ENCODE measurements around the gene ZBTB45. TPM values are rescaled to one million over a fixed set of nuclear protein-coding genes. Genes with fewer than 3 reads are reported as not detected.

The ZBTB45 gene
- total and polyA plus RNA-seq, 2 donors (not counting 1 experiment from before 2014, with no cell fraction given): 12.6 to 20.9 TPM

DNA sequence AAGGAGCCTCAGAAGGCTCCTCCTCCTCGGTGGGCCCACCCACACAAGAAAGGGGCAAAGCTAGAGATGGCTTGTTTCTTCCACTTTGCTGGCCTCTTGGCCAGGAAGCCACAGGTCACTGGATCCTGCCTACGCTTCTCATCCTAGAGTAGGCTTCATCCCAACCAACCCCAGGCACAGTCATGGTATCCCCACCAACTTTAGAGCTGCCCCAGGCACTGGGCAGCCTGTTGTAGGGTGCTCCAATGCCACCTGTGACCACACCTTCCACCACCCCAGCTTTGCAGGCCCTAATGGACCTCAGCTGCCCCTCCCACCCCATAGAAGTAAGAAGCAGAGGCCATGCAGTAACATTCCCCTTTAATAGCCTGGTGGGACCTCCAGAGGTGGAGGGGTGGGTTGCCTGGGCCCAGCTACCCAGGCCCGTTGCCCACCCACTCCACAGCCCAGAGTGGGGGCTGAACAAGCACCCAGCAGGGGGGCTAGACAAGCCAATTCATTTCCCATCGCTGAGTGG is 35.8 kb upstream of the ZBTB45 start:
- Histone ChIP-seq H4K20me1 (ENCODE audit: control insufficient read depth, insufficient read depth, low read length, poor library complexity, severe bottlenecking) (peaks cover 22% of the 10 kb centered on the region), H3K4me2 (replicated peaks; ENCODE audit: low read depth, low read length, poor library complexity, severe bottlenecking) (peak overlapping the region; percentile 76), H3K27ac (ENCODE audit: low read length in 2 of 2) (peak overlapping the region; percentile 94 to 98), H3K9me3 (ENCODE audit: control extremely low read depth in 1 of 3, control insufficient read depth in 2 of 3, insufficient read depth in 1 of 3, low read length in 2 of 3) (no peaks in the 10 kb centered on the region), H2AFZ (ENCODE audit: insufficient read depth, low read depth, low read length, poor library complexity, severe bottlenecking) (peak overlapping the region; percentile 79), H3K36me3 (replicated peaks in 1 of 2; ENCODE audit: control extremely low read depth in 1 of 2, control insufficient read depth in 1 of 2, extremely low read depth in 1 of 2, insufficient read depth in 2 of 2, low read length in 1 of 2) (peaks cover 6 to 37% of the 10 kb centered on the region in 2 experiments), H3K79me2 (ENCODE audit: control insufficient read depth, insufficient read depth, low read length) (peaks cover 43% of the 10 kb centered on the region), H3K9ac (ENCODE audit: low read length) (peak overlapping the region; percentile 83), H3K27me3 (replicated peaks in 1 of 4; ENCODE audit: control extremely low read depth in 1 of 4, control insufficient read depth in 3 of 4, insufficient read depth in 4 of 4, low read length in 3 of 4) (no peaks in the 10 kb centered on the region), H3K4me1 (ENCODE audit: control insufficient read depth in 2 of 2, insufficient read depth in 2 of 2, low read length in 2 of 2) (peaks cover 32 to 48% of the 10 kb centered on the region in 2 donors), H3K4me3 (ENCODE audit: control extremely low read depth in 1 of 5, extremely low read depth in 1 of 5, insufficient read depth in 1 of 5, low read depth in 2 of 5, low read length in 4 of 5) (peak overlapping the region; percentile 11 to 94 (median 76))
- intact Hi-C loops (cut with micrococcal nuclease): loop anchor here (1.0 kb wide), 2 partner anchors 11 to 36 kb away; partner anchors contain the start of genes TRIM28 and ZBTB45
- TF ChIP-seq EZH2 (IDR thresholded peaks at IDR 0.05; ENCODE audit: borderline replicate concordance, insufficient read depth, low read depth, low read length, poor library complexity, severe bottlenecking) (no peak), CTCF (IDR thresholded peaks at IDR 0.05) (no peak)
- H3K4me1 Mint-ChIP-seq: peaks cover 61% of the 10 kb centered on the region
- no peaks in the 10 kb centered on the region for H3K27me3 Mint-ChIP-seq
- H3K9me3 Mint-ChIP-seq (ENCODE audit: insufficient read depth): no peaks in the 10 kb centered on the region
- ATAC-seq (ENCODE audit: low read depth): no peak
- no peak for DNase-seq
- ChIA-PET POLR2A (interaction anchor here (0.8 to 2.4 kb wide), 5 partner anchors 11 to 277 kb away, joined by 3 to 29 read pairs (median 13); partner anchors contain the start of genes MZF1, TRIM28, ZBTB45 and ZNF8), CTCF (interaction anchor here (0.6 to 3.3 kb wide), 5 partner anchors 9 to 36 kb away, joined by 3 to 20 read pairs (median 6); partner anchors contain the start of genes TRIM28 and ZBTB45)
- WGBS (ENCODE audit: insufficient coverage): 25% methylated on average over 2 of the region's 4 CpGs
- peak overlapping the region; percentile 98 for H3K4me3 Mint-ChIP-seq
- H3K27ac Mint-ChIP-seq: peak overlapping the region; percentile 99
